Fibroblast of mammary gland (primary cell): ENCODE measurements around the gene TRMT1.

Source experiments
- DNase-seq: peaks from one replicate; pipeline ENCODE4 v3.0.0-alpha.2; 2010; ENCODE audit warnings: low read depth
- H3K4me3 ChIP-seq: 2 replicates; pipeline ENCODE4 v1.5.1; 2011; ENCODE audit warnings: low read depth, mild to moderate bottlenecking, low read length, moderate library complexity; ENCODE audit not compliant: control insufficient read depth
- CTCF ChIP-seq: conservative IDR thresholded peaks from 2 replicates; pipeline ENCODE4 v1.5.1; 2011; ENCODE audit warnings: low read depth, low read length, inconsistent platforms; ENCODE audit not compliant: control insufficient read depth, insufficient read depth

TRMT1 gene

GRCh38 chr19:13121551-13122274 is 5.2 kb upstream of the TRMT1 start:
- DNase-seq: no peak
- no peak overlapping the region for H3K4me3 ChIP-seq
- TF ChIP-seq CTCF: no peak

- TF ChIP-seq CTCF: no peak
- peak overlapping the region; percentile 10 for H3K4me3 ChIP-seq
- peak; percentile 75 for DNase-seq
These were observed 4.3 kb upstream of the TRMT1 start for GRCh38 chr19:13120817-13121216.

GRCh38 chr19:13120031-13120430 is 3.5 kb upstream of the TRMT1 start:
- peak overlapping the region; percentile 3 for H3K4me3 ChIP-seq
- no peak for DNase-seq
- TF ChIP-seq CTCF: no peak

GRCh38 chr19:13119627-13120026 is 3.1 kb upstream of the TRMT1 start:
- no peak for TF ChIP-seq CTCF
- peak; percentile 60 for DNase-seq
- H3K4me3 ChIP-seq: peak overlapping the region; percentile 79

GRCh38 chr19:13118424-13119193 is 2.1 kb upstream of the TRMT1 start:
- peak; percentile 27 for DNase-seq
- TF ChIP-seq CTCF: no peak
- H3K4me3 ChIP-seq: peak overlapping the region; percentile 79

- TF ChIP-seq CTCF: no peak
- peak; percentile 82 for DNase-seq
- H3K4me3 ChIP-seq: peak within 1 kb of the TSS; percentile 98
These were observed 1.4 kb upstream of the TRMT1 start, which contains the start of gene NACC1 for GRCh38 chr19:13117772-13118423. TSS of gene NACC1 (plus strand) at chr19:13118264. CDS start at chr19:13135208, 16,944 bp downstream.
